Measurements from ENCODE around the gene BAIAP2. TPM values are rescaled to one million over a fixed set of nuclear protein-coding genes. Genes with fewer than 3 reads are reported as not detected.

The BAIAP2 gene
- total RNA-seq, 1 donor from 2014 or later = 139 TPM

DNA sequence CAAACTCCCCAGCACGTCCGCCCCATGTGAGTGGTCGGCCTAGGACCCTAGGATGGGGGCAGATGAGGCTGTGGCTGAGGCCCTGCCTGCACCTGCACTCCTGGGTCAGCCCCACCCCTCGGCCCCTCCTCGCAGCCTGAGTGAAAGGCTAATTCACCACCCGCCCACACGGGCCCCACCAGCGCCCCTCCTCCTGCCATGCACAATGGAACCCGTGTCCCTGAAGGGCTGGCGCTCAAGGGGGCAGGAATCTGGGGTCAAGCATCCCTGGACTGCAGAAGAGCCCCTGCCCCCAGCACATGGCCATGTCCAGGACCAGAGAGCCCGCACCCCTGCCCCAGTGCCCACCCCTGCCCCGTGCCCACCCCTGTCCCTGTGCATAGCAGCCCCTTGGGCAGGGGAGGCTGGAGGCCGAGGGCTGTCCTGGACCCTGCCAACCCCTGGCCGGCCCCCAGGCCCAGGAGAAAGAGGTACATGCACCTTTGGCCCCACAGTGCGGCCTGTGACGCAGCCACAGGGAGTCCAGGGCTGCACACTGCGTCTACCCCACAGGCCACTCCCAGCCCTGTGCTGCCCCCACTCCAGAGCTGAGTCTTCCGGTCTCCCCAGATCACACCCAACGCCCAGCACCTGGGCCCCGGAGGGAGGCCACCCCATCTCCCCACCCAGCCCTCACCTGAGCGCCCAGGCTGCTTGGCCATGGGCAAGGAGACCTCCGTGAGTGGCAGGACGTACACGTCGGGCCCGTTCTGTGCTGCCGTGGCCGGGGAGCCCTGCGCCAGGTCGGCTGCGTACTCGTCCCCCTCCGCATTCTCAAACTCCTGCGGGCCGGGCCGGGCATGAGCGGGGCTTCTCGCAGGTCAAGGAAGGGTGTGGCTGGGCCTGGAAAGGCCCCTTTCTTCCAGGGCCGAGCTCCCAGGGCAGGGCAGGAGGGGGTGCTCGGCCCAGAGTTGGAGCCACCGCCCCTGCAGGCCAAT is 95.7 kb downstream of the BAIAP2 start:
- H3K36me3 ChIP-seq = no peaks in the 10 kb centered on the region
- peak; percentile 57 for ATAC-seq
- no peaks in the 10 kb centered on the region for H3K4me1 ChIP-seq

DNA sequence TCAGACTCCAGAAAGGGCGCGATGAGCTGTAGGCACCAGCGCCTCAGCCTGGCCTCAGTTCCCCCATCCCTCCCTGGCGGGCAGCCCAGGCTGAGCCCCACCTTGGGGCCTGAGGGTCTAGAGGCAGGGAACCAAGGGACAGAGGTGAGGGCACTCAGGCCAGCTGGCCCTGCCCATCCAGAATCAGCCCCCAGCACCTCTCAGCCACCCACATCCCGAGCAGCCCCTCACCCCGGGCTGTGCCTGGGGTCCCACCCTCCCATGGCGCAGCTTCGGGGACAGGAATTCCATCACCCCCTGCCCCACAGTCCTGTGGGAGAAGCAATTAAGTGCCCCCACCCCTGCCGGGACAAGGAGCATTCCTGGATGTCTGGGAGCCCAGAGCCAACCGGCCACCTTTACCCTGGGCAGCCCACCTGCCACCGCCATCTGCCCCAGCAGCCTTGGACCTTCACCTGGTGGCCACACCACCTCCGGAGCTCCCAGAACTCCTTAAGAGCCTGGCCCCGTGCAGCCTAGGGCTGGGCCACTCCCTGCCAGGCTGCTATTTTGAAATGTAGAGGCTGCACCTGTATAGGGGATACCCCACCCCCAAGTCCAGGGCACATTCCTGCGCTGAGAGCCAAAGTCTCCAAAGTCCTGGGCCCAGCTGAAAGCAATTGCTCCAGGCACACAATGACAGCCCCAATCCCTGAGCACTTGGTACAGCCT is 96.7 kb downstream of the BAIAP2 start:
- Histone ChIP-seq H3K27me3 (no peaks in the 10 kb centered on the region), H3K4me3 (peak overlapping the region; percentile 48), H3K36me3 (no peaks in the 10 kb centered on the region), H3K9me3 (no peaks in the 10 kb centered on the region), H3K4me1 (no peaks in the 10 kb centered on the region), H3K27ac (peak overlapping the region; percentile 82)
- peak; percentile 76 for ATAC-seq
- intact Hi-C loops (cut with DNase I) = no loop called here
- TF ChIP-seq, protein P1, sequence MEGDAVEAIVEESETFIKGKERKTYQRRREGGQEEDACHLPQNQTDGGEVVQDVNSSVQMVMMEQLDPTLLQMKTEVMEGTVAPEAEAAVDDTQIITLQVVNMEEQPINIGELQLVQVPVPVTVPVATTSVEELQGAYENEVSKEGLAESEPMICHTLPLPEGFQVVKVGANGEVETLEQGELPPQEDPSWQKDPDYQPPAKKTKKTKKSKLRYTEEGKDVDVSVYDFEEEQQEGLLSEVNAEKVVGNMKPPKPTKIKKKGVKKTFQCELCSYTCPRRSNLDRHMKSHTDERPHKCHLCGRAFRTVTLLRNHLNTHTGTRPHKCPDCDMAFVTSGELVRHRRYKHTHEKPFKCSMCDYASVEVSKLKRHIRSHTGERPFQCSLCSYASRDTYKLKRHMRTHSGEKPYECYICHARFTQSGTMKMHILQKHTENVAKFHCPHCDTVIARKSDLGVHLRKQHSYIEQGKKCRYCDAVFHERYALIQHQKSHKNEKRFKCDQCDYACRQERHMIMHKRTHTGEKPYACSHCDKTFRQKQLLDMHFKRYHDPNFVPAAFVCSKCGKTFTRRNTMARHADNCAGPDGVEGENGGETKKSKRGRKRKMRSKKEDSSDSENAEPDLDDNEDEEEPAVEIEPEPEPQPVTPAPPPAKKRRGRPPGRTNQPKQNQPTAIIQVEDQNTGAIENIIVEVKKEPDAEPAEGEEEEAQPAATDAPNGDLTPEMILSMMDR (IDR thresholded peaks at IDR 0.05) = no peak
- DNase-seq = peak; percentile 89

More for the DNA sequence above, 95.7 kb downstream of the BAIAP2 start:
- intact Hi-C loops (cut with DNase I) = no loop called here
- peak; percentile 79 for DNase-seq
- Histone ChIP-seq H3K27me3 (no peaks in the 10 kb centered on the region), H3K27ac (peak overlapping the region; percentile 82), H3K9me3 (no peaks in the 10 kb centered on the region), H3K4me3 (peak overlapping the region; percentile 48)
- TF ChIP-seq, protein P1 (IDR thresholded peaks at IDR 0.05) = no peak

DNA sequence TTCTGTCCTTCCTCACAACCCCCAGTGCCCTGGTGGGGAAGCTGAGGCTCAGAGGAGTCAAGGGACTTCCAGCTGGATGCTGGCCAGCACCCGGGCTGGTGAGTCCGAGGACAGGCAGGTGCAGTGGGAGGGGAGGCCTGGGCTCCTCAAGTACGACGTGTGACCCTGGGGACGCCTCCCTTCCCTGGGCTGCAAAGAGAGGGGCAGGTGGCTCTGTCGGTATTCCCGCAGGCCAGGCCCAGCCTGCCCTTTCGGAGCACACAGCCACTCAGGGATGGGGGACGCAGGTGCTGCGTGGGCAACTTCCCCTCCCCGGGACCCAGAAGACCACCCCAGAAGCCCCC is 97.2 kb downstream of the BAIAP2 start:
- H3K27ac ChIP-seq = peak overlapping the region; percentile 82
- no peaks in the 10 kb centered on the region for H3K36me3 ChIP-seq
- peak; percentile 22 for ATAC-seq
- TF ChIP-seq, protein P1 (IDR thresholded peaks at IDR 0.05) = no peak
- no peaks in the 10 kb centered on the region for H3K9me3 ChIP-seq
- H3K4me1 ChIP-seq = no peaks in the 10 kb centered on the region
- intact Hi-C loops (cut with DNase I) = no loop called here
- peak overlapping the region; percentile 48 for H3K4me3 ChIP-seq
- no peaks in the 10 kb centered on the region for H3K27me3 ChIP-seq
- no peak for DNase-seq

DNA sequence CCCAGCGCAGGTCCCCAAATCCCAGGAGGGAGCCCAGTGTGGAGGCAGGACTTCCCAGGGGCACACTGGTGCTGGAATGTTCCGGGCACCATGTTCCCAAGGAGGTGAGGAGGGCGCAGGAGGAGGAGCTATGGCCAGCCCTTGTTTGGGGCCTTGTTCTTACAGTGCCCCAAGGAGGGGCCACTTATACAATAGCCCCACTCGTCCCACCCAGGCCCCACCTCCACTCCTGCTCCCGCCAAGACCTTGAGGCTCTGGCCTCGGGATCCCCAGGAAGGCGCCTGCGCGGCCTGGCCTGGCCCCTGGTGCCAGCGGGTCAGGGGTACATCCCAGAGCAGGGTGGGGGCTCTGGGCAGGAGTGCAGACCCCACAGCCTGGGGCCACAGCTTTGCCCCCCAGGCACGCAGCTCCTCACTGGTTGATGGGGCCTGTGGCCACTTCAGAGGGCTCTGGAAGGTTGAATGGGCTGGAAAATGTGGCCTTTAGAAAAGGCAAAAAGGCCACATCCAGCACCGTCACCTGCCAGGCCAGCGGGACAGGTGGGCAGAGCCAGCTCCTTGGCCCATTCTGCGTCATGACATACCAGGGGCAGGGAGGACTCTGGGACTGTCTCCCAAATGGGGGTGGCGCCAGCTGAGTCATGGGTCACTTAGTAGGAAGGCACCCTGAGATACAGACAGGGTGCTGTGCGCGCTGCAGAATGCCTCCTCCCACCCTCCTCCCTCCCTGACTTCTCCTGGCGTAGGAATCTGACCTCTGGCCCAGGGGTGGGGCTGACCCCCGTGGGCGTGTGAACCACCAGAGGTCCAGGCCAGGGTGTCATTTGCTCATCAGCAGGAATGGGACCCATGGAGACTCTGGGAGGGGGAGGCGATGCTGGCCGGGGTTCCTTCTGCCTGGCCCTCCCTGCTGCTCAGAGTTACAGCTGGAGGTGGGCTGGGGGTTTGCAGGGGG is 98.1 kb downstream of the BAIAP2 start:
- Histone ChIP-seq H3K27ac (peak overlapping the region; percentile 82), H3K4me1 (no peaks in the 10 kb centered on the region), H3K9me3 (no peaks in the 10 kb centered on the region), H3K4me3 (peak overlapping the region; percentile 48), H3K27me3 (no peaks in the 10 kb centered on the region), H3K36me3 (no peaks in the 10 kb centered on the region)
- intact Hi-C loops (cut with DNase I) = no loop called here
- ATAC-seq (peak; percentile 52), DNase-seq (peak; percentile 80)
- TF ChIP-seq, protein P1 (IDR thresholded peaks at IDR 0.05) = no peak
